Measurements from ENCODE around the gene MAZ.

DNA sequence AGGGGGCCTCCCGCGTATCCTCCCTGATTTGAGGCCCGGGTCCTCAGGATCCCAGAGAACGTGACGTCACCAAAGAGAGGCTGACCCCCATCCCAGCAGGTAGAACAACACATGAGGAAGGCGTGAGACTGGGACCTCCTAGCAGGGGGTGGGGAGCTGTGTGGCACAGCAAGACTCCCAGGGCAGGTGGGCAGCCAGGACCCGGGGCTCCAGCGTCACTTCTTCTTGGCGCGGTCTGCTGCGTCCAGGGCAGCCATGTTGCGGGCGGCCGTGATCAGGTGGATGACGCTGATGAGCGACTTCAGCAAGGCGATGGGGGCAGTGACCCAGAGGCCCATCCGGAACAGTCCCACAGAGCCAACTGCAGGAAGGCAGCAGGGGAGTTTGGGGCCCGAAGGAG, 52.6 kb downstream of the MAZ start:
- TF ChIP-seq GATA3 (IDR thresholded peaks at IDR 0.05; ENCODE audit: low read depth, low read length) (no peak), GATA2 (IDR thresholded peaks at IDR 0.05; ENCODE audit: low read depth, low read length) (no peak)

Data from SH-SY5Y (cell line).